HG02938 (cell line): ENCODE measurements around the gene LHX1.

ENCODE experiments used
- ATAC-seq: cut with Tn5 transposase; IDR thresholded peaks from one replicate; pipeline ENCODE4 v1.9.1; 2021; ENCODE audit warnings: mild to moderate bottlenecking, moderate library complexity; ENCODE audit not compliant: unreplicated experiment

LHX1 gene

DNA sequence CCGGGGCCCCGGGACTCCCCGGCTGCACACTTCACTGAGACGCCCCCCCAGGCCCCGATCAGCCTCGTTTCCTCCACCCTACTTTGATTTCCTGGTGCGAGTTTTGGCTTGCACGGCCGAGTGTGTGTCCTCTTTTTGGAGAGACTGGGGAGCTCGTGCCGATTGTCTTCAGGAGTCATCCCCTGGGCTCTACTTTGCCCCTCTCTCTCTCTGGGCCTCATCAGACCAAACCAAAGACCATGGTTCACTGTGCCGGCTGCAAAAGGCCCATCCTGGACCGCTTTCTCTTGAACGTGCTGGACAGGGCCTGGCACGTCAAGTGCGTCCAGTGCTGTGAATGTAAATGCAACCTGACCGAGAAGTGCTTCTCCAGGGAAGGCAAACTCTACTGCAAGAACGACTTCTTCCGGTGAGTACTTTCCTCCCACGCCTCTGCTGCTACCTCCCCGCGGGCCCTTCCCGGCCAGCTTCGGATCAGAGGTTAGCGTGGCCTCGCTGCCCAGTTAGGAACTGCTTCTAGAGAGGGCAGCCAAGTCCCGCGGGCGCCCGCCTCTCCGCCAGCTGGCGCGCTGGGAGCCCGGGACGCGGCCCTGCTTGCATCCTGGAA is 787 bp downstream of the LHX1 start:
- ATAC-seq = no peak

GRCh38 chr17:36938566-36939051 is 1.3 kb downstream of the LHX1 start:
- no peak for ATAC-seq

- ATAC-seq = no peak
Measured at GRCh38 chr17:36939052-36939801, 2.0 kb downstream of the LHX1 start.

- ATAC-seq = no peak
Measured at GRCh38 chr17:36939802-36940312, 2.6 kb downstream of the LHX1 start.

DNA sequence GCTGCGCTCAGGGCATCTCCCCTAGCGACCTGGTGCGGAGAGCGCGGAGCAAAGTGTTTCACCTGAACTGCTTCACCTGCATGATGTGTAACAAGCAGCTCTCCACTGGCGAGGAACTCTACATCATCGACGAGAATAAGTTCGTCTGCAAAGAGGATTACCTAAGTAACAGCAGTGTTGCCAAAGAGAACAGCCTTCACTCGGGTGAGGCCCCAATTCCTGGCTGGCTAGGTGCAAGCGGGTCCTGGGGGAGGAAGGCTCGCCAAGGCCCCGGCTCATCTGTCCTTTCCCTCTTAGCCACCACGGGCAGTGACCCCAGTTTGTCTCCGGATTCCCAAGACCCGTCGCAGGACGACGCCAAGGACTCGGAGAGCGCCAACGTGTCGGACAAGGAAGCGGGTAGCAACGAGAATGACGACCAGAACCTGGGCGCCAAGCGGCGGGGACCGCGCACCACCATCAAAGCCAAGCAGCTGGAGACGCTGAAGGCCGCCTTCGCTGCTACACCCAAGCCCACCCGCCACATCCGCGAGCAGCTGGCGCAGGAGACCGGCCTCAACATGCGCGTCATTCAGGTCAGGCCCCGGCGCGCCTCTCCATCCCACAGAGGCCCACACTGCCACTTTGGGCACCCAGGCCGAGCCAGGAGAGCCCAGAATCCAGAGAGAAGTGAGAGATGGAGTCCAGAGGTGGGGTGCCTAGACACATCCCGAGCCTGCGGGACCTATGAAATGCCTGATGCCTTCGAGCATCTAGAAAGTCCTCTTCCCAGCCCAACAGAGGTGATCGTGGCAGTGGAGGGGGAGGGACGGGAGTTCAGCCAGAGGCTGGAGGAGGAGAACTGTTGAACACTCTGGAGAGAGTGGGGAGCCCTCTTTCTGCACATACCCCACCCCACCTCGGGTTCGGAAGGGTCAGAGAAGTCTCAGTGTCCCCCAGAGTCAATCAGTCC is 3.3 kb downstream of the LHX1 start:
- ATAC-seq = no peak

DNA sequence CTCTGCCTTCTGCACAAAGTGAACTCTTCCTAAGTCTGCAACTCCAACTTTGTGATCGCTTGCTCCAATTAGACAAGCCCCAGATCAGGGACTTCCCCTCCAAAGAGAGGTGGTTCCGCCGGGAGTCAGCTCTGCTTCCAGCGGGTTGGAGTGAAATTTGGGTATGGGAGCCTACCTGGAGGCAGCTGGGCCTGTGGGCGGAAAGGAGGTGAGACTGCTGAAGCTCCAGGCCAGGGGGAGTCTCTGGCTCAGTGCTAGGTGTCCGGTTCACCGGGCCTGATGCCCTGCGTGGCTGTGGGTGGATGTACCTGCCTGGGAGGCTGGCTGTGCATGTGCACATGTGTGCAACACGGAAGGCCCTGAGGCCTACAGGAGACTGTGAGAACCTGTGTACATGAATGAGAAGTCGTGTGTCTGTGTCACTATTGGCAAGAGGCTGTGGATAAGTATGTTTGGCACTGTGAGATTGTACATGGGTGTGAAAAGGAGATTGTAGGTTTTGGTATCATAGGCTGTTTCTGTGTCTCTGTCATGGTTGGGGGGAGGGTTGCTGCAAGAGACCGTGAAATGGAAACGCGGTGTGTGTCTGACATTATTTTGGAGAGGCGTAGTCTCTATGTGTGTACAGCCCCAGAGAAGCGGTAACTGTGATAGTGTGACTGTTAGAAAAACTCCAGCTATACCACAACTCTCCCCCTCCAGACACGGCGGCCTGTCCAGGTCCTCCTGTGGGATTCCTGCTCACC is 4.2 kb downstream of the LHX1 start:
- no peak for ATAC-seq

GRCh38 chr17:36942019-36942599 is 4.8 kb downstream of the LHX1 start:
- ATAC-seq = no peak

- ATAC-seq = no peak
Measured at GRCh38 chr17:36942631-36943125, 5.4 kb downstream of the LHX1 start.

GRCh38 chr17:36943250-36944191 is 6.2 kb downstream of the LHX1 start:
- ATAC-seq = no peak

- no peak for ATAC-seq
Measured at GRCh38 chr17:36944553-36944952, 7.3 kb downstream of the LHX1 start.

DNA sequence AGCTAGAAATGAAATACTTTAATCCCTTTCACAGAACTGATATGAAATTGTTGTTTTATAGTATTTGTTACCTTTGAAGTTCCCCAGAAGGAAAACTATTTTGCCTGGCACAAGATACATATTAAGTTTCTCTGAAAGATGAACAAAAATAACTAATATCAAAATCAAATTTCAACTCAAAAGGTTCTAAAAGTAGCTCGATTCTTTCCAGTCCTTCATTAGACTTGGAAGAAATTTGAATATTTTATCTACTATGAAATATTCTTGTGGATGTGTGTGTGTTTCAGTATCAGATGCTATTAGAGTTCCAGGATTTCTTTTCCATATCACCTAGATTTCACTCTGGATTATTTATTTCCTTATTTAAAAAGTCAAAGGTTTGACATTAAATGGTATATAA is 7.9 kb downstream of the LHX1 start:
- no peak for ATAC-seq

DNA sequence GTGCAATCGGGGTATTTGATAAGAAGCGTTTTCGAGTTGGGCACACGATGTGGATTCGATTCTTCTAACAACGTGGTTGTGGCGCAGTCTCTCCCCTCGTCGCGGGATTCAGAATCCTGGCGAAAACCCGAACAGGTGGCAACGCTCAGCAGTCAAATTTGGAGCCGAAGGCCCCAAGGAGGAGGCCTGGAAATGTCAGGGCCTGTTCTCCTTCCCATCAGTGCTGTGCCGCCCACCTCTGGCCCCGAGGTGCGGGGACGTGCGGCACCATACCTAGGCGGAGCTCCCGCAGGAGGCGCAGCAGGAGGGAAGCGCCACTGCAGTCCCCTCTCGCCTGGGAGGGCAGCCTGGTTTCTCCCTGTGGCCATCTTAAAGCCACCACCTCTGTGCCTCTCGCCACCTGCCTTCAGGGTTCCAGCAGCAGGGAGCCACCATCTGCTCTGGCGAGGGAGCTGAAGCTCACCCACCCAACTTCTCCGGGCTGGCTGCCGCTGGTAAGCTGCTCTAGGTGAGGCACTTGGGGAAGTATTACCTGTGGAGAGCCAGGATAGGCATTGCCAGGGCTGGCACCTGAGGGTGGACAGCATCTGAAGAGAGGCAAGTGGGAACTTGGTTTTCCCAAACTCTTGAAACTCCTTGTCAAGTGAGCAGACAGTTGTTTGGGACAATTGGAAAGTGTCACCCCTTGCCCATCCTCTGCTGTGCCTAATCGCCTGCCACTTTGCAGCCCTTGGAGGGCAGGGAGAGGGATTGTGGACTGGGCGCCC is 8.9 kb downstream of the LHX1 start:
- ATAC-seq = no peak

GRCh38 chr17:36946726-36947091 is 9.4 kb downstream of the LHX1 start:
- no peak for ATAC-seq

GRCh38 chr17:36947922-36948716 is 10.8 kb downstream of the LHX1 start:
- no peak for ATAC-seq

DNA sequence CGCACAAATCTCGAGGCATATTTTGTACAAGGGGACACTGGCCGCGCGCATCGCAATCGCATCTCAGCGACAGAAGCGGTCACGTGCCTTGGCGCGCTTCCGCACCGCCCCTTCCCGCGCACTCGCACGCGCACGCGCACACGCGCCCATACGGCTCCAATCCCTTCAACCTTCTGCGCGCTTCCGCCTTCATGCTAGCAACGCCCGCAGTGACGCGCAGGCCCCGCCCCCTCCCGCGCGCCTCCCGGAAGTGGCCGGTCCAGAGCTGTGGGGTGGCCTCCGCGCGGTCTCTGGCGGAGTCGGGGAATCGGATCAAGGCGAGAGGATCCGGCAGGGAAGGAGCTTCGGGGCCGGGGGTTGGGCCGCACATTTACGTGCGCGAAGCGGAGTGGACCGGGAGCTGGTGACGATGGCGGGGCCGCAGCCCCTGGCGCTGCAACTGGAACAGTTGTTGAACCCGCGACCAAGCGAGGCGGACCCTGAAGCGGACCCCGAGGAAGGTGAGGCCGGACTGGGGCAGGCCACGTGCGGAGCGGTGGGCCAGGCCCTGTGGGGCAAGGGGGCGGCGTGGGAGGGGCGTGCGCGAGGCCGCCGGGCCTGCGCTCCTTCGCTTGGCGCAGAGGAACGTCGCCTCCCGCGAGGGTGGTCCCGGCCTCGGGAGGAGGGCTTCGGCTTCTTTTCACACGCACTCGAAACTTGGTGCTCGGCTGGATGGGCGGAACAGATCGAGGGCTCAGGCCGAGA is 11.6 kb downstream of the LHX1 start, which contains the start of gene AATF:
AATF (plus strand) TSS at position 238 of the 744 bp plus-strand sequence; CDS start at position 410, 172 bp downstream.
- peak; percentile 83 for ATAC-seq

- ATAC-seq = no peak
Measured at GRCh38 chr17:36949461-36949927, 12.2 kb downstream of the LHX1 start.
